Measurements from ENCODE around the gene SPOCK1.
"Not testable (repeated sequence)": the region's sequence is repeated elsewhere in the genome, so short reads cannot be mapped to it uniquely, and the experiment has no call there.

Gene SPOCK1

DNA sequence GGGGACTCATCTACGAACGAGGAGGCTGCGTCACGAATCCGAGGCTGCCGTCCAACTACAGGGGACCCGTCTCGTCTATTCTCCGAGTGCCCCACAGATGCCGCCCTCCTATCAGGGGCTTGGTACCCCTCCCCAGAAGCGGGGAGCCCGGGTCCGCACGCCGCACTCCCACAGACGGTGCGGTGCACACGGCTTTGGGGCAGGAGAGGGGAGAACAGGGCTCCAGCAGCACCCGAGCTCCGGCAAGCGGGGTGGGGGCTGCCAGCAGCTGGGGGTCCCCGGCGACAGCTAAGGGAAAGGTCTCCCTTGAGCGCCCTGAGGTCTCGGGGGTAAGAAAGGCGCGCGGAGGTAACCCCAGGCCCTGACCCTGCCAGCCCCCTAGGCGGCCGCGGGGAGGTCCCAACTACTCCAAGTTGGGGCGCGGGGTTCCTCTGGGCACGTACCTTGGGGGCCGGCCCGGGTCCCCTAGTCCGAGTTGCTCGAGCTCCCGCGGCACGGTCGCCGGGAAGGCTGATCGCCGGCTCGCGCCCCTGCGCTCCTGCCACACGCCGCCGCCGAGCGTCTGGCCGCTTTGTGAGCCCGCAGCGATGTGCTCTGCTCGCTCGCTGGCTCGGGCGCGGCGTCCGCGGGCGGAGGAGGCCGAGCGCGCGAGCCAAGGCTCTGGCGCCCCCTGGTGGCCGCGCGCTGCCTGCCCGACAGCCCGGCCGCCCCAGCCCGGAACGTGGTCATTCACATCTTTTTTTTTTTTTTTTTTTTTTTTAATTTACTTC lies at the start of gene SPOCK1:
Gene SPOCK1 (minus strand): TSS at position 591 of the 770 bp plus-strand sequence.
- peak; percentile 98 for DNase-seq (ENCODE audit: low spot score)

DNA sequence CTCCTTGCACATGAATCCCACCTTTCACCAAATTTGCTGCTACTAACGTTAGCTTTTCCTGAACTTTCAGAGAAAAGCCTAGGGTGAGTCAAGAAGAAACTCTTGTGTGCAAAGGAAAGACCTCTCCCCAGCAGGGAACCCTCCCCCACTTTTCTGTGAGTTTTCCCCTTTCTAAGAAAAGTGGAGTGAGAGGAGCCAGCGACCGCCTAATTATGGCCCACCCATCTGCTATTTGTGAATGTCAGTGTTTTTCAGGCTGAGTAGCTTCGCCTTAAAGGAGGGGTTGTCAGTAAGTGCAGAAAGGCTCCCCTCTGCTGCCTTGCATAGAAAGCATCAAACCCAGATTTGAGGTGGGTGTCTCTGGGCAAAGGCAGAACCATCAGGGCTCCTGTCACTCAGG lies 46.8 kb upstream of the SPOCK1 start:
- DNase-seq (ENCODE audit: low spot score), result no peak

DNA sequence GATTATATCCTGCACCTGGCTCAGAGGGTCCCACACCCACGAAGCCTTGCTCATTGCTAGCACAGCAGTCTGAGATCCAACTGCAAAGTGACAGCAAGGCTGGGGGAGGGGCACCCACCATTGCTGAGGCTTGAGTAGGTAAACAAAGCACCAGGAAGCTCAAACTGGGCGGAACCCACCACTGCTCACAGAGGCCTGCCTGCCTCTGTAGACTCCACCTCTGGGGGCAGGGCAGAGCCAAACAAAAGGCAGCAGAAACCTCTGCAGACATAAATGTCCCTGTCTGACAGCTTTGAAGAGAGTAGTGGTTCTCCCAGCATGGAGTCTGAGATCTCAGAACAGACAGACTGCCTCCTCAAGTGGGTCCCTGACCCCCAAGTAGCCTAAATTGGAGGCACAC lies 36.3 kb upstream of the SPOCK1 start:
- not testable (repeated sequence) for DNase-seq (ENCODE audit: low spot score)

DNA sequence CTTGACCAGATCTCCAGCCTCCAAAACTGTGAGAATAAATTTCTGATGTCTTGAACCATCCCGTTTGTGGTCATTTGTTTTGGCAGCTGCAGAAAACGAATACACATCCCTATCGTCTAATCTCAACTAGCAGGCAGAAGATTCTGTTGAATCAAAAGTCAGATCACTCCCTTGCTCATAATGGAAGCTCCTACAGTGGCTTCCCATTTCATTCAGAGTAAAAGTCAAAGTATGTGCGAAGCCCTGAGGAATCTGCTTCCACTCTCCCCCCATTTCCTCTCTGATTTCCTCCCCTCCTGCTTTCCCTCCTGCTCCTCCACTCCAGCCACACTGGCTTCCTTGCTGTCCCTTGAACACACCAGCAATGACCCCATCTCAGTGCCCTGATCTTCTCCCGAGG lies 34.8 kb upstream of the SPOCK1 start:
- DNase-seq (ENCODE audit: low spot score), result no peak

DNA sequence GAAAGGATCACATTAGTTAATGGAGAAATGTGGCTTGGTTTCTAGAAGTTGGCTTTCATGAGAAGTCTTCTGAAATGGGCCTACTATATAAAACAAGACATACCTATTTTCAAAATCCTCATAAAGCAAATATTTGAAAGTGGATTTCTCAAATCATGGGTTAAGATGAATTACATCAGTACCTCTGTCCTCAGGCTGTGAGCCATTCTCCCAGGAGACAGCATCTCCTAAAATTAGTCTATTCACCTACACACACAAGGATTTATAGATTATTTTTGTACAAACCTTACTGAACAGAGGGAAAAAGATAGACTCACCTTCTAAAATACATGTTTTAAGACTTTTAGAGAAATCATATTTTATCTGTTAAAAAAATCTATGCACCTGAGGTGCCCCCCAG lies 32.1 kb upstream of the SPOCK1 start:
- no peak for DNase-seq (ENCODE audit: low spot score)

DNA sequence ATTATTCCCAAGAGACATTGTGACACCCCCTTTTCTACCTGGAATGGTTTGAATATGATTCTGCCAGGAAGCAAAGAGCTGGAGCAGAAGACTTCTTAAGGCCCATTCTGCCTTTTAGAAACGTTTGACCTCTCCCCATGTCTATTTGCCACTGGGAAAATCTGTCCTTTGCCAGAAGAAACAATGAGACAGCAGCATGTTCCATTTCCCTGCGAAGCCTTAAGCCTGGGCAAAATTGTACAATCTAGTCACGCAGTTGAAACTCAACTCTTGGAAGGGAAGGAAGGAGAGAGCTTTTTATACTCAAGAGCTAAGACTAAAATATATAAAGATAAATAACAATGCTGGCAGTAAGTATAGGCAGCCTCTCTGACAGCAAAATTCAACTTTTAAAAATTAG lies 22.1 kb upstream of the SPOCK1 start:
- no peak for DNase-seq (ENCODE audit: low spot score)

DNA sequence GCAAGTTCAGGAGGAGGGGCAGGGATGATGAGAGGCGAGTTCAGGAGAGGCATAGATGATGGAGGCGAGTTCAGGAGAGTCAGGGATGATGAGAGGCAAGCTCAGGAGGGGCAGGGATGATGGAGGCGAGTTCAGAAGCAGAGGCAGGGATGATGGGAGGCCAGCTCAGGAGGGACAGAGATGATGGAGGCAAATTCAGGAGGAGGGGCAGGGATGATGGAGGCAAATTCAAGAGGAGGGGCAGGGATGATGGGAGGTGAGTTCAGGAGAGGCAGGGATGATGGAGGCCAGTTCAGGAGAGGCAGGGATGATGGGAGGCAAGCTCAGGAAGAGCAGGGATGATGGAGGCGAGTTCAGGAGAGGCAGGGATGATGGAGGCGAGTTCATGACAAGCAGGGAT lies 17.8 kb upstream of the SPOCK1 start:
- DNase-seq (ENCODE audit: low spot score), result no peak

DNA sequence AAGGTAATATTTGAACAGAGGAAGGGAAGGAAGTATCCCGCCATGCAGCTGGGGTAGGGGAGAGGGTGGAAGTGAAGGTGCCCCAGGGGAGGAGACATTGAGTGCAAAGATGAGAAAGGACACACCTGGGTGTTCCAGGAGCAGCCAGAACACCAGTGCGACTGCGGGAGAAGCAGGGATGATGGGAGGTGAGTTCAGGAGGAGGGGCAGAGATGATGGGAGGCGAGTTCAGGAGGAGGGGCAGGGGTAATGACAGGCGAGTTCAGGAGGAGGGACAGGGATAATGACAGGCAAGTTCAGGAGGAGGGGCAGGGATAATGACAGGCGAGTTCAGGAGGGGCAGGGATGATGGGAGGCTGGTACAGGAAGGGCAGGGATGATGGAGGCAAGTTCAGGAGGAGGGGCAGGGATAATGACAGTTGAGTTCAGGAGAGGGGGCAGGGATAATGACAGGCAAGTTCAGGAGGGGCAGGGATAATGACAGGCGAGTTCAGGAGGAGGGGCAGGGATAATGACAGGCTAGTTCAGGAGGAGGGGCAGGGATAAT lies 17.2 kb upstream of the SPOCK1 start:
- no peak for DNase-seq (ENCODE audit: low spot score)

DNA sequence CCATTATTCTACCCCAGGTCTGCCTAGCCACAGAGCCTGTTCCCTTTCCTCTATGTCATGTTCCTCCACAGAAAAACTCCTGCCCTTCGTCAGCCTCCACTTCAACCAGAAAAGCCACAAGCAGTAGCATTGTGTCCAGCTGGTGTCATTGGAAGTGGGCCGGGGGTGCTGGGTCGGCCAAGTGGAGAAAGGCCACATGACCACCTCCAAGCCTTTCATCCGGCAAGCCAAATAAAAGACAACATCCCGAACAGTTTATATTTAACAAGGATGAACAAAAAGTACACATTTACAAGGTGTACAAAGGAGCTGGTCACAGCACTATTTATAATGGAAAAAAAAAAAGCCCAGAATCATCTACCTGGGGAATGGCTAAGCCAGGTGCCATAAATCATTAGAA lies 16.1 kb upstream of the SPOCK1 start:
- DNase-seq (ENCODE audit: low spot score), result no peak

DNA sequence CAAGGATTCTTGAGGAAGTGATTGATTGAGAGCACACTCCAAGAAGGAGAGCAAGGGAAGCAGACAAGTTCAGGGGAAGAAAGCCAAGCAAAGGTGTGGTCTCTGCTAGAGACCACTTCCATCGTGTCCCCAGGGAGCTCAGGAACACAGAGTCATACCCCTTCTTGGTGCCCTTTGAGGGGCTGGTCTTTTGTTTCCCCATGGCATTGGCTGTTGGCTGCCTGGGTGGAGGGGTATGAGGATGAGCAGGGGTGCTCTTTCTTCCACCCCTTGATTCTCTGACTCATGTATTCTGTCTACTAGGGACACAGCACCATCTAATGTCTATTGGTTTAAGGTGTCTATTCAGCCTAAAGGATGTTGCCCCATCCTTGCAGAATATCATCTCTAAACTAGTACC lies 11.5 kb upstream of the SPOCK1 start:
- no peak for DNase-seq (ENCODE audit: low spot score)

DNA sequence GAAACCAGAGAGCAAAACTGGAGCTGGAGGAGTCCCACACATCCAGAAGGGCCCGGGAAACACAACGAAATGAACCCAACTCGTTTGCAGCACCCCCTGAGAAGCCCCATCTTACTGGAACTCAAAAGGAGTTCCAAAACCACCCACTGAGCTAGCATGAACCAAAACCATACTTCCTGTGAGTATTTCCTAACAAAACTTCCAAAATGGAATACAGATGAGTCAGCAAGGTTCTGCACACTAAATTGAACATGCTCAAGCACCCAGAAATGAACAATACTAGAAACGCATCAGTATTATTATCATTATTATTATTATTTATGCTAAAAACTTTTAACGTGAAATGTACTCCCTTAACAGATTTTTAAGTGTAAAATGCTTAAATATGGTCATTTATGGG lies 8.0 kb upstream of the SPOCK1 start:
- no peak for DNase-seq (ENCODE audit: low spot score)

DNA sequence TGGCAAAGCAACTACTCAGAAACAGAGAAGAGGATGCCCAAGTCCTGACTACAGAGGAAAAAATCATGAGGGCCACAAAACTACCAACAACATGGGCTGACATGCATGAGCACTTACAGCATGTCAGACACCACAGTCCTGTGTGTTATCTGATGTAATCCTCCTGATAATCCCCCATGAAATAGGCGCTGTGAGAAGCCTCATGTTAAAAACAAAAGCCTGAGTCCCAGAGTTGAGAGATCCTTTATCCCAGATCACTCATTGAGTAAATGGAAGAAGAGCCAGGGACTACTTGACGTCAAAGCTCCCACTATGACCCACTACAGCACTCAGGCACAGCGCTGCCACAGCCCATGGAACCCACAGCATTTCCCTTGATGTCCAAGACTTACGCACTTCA lies 7.2 kb upstream of the SPOCK1 start:
- no peak for DNase-seq (ENCODE audit: low spot score)

DNA sequence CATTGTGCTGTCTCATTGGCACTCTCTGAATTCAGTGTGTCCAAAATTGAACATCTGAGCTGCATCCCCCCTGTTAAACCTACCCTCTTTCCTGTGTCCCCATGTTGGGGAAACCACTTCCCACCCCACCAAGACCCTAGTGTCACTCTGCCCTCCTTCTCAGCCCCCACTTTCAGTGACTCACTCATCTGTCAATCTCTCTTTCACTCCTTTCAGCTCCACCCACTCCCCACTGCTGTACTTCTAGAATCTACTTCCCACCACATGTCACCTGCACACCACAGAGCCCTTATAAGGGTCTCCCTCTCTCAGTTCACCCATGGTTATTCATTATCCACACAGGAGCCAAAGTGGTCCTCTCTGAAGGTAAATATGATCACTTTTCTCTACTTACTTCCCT lies 5.8 kb upstream of the SPOCK1 start:
- no peak for DNase-seq (ENCODE audit: low spot score)

DNA sequence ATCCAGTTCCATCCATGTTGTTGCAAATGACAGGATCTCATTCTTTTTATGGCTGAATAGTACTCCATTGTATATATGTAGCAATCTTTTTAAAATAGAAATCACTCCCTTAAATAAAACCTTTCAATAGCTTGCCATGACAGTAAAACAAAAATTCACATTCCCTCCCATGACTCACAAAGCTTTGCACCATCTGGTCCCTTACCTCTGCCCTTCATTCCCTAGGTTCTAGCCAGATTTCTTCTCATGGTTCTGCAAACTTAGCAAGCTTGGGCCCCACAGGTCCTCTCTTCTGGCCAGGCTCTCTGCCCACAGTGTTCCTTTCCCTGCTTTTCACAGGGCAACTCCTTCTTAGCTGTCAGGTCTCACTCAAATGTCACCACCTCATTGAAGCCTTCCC lies 4.3 kb upstream of the SPOCK1 start:
- DNase-seq (ENCODE audit: low spot score), result no peak

DNA sequence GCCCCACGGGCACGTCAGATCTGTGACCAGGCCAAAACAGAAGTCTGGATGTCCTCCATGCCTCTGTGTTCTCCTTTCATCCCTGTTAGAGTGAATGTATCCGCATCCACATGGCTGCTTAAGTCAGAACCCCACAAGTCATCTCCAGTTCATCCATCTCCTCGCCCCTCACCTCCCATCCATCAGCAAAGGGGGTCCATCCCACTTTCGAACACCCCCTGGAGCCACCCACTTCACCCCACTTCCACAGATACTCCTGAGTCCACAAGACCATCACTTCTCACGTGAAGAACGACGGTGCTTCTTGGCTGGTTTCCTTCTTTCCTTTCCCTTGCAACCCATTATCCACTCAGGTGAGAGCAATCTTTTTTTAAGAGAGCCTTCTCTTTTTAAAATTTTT lies 3.5 kb upstream of the SPOCK1 start:
- DNase-seq (ENCODE audit: low spot score), result no peak

DNA sequence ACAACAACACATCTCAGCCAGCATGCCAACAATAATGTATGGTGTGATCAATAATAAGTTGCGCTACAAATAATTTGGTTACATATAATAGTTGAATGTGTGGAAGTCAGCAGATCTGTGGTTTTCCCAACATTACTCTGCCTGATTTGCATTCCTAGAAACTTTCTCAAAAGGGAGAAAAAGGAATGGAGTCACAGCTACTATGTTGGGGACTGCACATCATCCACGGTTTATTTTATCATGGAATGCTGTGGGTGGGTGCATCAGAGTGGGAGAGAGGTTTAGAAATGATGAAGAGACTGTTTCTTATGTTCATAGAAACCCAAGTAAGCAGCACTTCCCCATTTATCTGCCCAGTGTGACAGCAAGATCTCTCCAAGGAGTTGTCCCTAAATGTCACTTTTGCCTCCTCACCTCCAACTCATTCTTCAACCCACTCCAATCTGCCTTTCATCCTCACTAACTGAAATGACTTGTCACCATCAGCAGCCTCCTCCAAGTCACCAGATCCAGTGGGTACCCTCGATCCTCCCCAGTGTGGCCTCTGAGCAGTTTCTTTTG lies 2.8 kb upstream of the SPOCK1 start:
- DNase-seq (ENCODE audit: low spot score), result no peak

DNA sequence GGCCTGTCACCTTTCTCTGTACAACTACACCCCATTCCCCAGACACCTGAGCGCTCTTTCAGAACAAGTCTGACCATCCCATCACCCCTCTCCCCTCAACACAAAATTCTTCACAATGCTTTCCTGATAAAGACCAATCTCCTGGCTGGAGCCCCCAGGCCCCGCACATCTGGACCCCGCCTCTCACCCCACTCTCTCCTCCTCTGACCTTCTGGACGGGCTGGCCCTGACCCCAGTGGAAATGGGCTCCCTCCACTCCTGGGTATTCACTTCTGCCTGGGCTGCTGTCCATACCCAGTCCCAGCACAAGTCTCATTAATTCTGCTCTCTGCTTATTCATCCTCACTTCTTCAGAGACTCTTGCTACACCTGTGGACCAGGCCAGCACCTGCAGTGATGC lies 2.1 kb upstream of the SPOCK1 start:
- DNase-seq (ENCODE audit: low spot score), result no peak

DNA sequence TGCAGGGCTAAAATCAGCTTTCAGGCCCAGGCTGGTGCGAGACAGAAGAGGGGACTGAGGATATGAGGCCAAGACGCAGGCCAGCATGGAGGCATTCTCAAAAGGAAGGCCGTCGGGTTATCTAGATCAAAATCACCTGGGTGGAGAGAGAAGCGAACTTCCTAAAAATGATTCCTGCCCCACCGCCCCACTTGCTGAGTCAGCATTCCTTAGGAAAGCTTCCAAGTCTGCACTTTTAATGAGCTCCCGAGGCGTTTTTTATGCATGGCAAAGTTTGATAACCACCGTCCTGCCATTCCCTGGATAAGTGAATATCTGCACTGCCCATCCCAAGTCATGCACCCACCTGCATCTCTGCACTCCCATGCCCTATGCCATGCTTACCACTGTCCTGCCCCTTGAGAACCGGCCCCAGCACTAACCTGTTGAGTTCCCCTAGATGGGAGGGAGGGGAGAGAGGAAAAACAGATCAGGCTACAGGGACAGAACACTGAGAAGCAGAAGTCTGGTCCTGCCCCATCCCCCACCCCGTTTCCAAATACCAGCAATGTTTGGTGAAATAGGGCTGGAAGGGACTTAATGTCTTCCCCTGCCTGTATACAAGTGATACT lies 1.6 kb upstream of the SPOCK1 start:
- no peak for DNase-seq (ENCODE audit: low spot score)

DNA sequence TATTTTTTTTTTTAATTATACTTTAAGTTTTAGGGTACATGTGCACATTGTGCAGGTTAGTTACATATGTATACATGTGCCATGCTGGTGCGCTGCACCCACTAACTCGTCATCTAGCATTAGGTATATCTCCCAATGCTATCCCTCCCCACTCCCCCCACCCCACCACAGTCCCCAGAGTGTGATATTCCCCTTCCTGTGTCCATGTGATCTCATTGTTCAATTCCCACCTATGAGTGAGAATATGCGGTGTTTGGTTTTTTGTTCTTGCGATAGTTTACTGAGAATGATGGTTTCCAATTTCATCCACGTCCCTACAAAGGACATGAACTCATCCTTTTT lies 351 bp upstream of the SPOCK1 start:
- not testable (repeated sequence) for DNase-seq (ENCODE audit: low spot score)

DNA sequence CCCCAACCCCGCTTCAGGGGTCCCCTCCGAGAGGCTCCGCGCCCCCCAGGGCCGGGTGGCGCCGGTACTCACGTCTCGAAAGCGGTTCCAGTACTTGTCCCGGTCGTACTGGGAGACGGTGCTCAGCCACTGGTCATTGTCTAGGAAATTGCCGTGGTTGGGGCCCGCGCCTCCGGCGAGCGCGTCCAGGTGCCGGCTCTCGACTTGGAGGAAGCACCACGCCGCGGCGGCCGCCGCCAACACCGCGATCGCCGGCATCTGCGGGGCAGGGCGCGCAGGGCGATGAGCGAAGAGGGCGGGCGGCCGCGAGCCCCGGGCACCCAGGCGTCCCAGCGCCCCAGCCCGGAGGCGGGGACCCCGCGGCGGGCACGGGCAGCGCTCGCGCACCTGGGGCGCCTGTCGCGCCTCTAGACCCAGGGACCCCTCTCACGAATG lies 808 bp downstream of the SPOCK1 start:
- DNase-seq (ENCODE audit: low spot score), result peak; percentile 60

DNA sequence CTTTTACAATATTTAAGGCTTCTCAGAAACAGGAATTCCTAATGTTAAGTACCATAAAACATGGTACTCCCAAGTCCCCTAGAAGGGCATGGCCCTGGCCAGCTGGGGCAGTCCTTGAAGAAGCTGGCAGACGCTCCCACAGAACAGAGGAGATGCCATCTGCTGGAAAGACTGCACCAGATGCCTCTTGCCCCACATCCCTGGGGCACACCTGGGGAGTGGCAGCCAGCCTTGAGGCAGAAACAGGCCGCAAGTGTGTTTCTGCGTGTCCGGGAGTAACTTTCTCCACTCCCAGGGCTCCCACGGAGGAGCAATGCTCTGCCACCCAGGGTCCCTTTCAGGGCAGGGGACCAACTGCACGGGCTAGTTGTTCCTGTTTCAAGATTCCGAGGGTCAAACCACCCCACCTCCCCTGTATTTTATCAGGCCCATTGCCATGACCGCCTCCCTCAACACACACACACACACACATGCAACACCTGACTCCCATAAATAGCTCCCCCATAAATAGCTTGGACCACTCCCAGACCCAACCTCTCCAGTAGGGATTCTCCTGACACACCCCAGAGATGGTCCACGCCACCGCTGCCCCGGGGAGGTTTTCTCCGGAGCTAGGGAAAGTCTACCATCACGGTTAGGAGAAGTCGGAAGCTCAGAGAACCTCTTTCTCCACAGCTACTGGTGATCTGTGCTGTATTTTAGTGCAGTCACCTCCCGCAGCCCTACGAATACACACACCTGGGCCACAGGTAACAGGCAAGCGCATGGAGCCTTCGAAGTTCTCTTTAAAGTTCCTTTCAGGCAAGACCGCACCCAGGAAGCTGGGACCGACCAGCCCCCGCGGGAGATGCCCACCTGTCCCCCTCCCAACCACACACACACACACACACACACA lies 1.5 kb downstream of the SPOCK1 start:
- no peak for DNase-seq (ENCODE audit: low spot score)

DNA sequence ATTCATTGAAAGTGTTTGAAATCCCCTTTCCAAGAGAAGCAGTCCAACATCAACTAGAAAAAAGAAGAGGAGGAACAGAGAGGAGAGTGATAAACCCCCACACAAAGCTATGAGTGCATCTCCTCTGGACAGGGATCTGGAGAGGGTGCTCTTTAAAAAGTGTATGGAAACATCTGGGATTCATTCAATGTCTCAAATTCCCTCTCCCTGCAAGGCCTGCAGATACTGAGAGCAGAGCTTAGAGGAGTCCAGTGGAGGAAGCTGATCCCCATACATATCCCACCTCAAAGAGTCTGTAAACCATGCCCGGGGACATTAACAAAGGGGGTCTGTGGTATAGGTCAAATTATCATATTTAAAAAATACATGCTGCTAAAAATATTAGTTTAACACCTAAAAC lies 2.2 kb downstream of the SPOCK1 start:
- no peak for DNase-seq (ENCODE audit: low spot score)
